Inflammatory macrophage treated with lipopolysaccharide for 1 hour (primary cell): ENCODE measurements around the gene CAMK2N1.
A peak's percentile ranks its signal among the peaks of the same experiment; 100 is the strongest.

ENCODE experiments used
- DNase-seq, 2 donors: peaks; one replicate each; pipeline ENCODE4 v3.0.0-alpha.2; 2020 to 2022

Gene CAMK2N1

DNA sequence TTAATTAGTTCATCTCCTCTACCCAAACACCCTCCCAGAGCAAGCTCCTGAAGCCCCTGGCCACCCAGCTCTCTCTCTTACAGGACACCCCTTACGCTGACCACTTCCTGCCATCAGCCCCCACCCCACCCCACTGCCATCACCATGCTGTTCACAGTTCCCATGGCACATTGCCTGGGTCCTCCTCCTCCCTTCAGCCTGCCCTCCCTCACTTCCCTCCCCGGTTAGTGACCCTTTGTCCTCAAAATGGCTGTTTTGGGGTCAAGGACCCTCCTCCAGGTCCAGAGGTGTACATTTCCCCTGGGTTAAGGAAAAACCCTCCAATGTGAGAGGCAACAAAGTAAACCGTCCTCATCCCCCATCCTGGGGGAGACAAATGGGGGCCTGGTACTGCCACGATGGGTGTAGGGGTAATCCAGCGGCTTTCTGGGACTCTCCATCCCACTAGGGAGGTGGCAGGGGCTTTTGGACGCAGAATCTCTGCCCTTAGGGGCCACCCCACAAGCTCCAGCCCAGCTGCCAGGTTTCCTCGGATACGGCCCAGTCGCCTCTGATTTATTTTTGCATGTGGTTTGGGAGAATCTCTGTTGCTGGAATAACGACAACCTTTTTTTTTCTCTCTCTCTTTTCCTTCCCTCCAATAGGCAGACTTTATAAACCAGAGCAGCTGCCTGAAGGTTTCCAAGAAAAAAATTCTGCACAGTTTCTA lies 8.5 kb downstream of the CAMK2N1 start:
- DNase-seq: no peak

DNA sequence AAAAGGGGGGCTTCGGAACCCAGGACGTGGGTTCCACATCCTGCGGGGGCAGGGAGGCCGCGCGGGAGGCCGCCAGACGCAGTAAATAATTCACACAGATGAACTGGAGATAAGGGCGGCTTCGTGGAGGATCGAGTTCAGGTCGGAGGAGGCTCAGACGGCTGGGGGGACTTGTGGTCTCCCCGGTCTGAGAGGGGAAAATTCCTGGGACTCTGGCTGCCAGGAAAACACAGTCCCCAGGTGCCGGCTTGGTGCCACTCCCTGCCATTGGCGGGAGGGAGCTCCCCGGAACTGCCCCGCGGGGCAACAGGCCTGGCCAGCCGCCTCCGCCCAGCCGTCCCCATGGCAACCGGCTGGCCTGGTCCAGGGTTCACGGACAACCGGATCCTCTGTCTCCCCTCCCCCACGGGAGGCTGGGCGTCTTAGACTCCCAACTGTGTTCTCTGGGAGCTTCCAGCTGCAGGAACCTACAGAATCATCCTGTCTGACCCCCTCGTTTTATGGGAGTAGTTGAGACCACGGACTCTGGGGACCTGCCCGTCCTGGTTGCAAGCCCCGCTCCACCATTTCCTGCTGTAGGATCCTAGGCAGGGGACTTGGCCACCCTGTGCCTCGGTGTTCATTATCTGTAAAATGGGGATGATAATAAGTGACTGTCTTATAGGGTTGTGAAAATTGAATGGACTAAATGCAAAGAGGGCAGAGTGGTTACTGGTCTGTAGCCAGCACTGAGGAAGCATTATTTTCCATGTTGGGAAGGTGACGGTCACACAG lies 9.6 kb downstream of the CAMK2N1 start:
- no peak for DNase-seq

DNA sequence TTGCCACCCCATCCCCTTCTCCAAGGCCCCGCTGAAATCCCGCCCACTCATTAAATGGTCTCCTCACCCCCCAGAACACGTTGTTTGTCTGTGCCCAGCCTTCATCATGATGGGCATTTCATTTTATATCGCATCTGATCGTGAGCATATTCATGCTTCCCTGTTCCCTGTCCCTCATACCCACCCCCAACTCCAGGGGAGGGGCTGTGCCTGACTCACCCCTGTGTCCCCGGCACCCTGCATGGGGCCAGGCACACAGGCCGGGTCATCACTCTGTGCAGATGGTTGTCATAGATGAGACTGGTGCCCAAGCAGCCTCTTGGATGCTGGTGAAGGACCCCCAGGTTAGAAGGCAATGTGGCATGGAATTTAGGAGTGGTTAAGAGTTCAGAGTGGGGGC lies 11.0 kb downstream of the CAMK2N1 start:
- DNase-seq: no peak

DNA sequence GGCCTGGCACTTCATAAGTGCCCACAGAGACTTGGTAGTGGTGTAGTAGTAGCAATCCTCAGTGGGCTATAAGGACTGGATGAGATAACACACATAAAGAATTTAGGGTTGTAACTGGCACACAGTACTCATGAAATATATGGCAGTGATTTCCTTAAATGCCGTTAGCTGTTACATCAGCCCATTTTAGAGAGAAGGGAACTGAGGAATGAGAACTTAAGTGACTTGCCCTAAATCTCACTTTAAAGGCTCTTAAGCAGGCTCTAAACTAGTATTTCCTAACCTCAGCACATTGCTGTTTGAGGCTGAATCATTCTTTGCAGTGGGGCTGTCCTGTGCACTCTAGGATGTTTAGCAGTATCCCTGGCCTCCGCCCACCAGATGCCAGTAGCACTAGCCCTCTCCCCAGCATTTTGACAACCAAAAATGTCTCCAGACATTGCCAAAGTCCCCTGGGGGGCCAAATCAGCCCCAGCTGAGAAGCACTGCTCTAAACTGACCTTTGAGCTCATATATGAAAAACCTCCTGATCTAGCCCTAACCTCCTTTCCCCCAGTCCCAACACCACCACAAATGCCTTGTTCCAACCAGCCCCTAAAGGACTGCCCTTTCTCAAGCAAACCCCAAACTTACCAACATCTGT lies 11.6 kb downstream of the CAMK2N1 start:
- no peak for DNase-seq

DNA sequence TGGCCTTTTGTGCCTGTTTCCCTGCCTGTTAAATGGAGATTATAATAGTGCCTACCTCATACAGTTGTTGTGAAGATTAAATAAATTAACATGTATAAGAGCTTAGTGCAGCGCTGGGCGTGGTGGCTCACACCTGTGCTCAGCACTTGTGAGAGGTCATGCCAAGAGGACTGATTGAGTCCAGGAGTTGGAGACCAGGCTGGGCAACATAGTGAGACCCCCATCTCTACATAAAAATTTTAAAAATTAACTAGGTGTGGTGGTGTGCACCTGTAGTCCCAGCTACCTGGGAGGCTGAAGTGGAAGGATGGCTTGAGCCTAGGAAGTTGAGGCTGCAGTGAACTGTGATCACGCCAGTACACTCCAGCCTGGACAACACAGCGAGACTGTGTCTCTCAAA lies 12.1 kb downstream of the CAMK2N1 start:
- no peak for DNase-seq

DNA sequence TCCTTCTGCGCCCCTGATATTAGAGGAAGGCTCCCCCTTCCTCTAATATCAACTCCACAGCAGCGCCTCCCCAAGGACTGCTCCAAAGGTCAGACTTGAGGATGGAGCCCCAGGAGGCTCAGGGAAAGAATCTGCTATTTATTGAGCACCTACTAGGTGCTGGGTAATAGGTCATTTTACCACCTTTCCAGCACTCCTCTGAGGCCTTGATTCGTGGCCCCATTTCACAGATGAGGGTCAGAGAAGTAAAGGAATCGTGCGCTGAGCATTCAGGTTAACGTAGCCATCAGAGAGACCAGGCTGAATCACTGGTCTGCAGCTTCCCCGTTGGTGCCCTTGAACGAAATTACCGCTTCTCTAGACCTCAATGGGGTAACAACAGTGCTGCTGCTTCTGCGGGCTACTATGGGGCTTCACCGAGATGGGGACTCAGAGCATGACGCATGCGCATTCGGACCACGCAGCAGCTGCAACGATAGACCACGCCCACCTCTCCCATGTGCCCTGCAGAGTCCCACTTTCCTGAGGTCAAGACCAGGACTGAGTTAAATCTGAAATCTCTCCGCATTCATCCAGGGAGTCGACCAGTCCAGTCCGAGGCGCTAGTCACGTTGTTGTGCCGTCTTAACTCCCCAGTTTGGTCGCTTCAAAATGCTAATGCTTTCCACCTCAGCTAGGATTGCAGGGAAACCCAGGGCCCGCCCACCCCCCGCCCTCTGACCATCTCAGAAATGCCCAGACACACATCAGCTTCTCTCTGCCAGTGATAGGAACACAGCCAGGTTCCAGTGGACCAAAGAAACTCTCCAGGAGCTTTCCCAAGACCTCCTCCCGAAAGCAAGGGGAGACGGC lies 12.9 kb downstream of the CAMK2N1 start:
- DNase-seq: peak; percentile 14 to 24

DNA sequence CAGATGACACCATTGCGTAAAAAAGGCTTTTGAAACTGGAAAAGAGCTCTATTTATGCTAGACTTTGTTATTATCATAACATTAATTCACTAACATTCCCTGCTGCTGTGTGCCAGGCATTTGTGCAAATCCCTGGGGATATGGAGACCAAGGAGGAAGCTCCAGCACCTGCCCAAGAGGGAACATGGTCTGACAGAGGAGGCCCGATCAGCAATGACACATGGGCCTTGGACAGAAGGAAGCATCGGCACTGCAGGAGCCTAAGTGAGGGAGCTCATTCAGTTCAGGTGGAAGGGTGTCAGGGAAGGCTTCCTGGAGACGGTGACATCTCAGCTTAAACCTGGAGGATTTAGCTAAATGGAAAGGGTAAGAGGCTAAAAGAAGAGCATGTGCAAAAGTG lies 13.9 kb downstream of the CAMK2N1 start:
- no peak for DNase-seq

DNA sequence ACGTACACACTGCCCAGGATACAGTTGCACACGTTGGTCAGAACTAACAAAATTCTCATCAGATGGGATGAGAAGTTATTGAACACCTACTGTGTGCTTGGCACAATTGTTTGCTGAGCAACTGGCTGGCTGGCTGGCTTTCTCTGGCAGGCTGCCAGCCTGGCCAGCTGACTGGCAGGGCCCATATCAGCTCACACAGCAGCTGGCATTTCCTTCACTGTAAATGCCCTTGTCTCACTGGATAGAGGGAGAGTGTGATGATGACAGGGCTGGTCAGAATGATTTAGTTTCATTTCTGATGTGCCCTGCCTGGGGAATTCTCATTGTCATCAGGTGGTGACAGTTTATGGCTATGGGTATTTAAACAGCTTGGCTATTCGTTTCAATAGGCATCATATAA lies 15.8 kb downstream of the CAMK2N1 start:
- no peak for DNase-seq

DNA sequence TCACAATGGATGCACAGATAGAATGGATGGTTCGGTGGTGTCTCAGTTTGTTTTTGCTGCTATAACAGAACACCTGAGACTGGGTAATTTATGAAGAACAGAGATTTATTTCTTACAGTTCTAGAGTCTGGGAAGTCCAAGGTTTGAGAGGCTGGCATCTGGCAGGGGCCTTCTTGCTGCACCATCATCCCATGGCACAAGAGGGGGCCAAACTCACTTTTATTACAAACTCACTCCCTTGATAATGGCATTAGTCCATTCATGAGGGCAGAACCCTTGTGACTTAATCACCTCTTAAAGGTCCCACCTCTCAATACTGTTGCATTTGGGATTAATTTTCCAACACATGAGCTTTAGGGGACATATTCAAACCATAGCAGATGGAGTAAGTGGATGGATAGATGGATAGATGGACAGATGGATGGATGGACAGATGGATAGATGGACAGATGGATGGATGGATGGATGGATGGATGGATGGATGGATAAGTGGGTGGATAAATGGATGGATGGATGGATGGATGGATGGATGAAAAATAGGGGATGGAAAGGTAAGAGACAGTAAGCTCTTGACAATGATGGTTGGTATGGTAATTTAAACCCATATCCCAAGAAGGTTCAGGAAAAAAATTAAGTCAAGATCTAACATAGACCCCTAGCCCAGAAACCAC lies 16.5 kb downstream of the CAMK2N1 start:
- no peak for DNase-seq

DNA sequence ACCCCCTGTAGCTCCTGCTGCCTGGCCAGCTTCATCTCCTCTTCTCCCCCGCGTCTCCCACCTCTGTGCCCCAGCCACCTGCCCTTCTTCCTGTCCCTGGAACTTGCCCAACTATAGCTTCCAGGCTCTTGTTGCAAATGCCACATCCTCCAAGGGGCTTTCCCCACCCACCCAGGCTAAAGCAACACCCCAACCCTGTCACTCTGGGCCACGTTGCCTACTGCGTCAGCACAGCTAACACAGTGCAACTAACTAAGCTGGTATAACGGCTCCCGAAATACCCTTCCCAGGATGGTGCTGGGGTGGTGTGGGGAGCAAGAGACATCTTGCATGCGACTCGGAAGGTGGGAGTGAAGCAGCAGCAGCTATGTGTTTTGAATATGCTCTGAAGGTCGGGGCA lies 19.7 kb downstream of the CAMK2N1 start:
- DNase-seq: peak in 1 of 2 donors; percentile 6

DNA sequence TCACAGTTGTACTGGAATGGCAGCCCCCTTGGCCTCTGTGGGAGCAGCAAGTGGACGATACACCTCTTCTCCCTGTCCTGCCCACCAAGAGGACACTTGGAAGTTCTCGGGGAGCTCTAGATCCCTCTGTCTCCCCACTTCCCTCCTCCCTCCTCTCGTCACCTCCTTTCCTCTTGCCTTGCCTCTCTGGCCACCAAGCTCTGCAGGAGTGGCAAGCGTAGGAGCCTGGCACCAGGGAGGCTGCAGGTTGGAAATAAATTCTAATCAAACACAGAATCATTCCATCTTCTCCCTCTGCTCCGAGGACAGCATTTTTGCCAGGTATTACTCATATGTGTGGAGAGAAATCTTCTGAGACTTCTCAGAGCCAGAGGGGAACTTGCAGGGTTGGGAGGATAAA lies 20.8 kb downstream of the CAMK2N1 start:
- DNase-seq: no peak

DNA sequence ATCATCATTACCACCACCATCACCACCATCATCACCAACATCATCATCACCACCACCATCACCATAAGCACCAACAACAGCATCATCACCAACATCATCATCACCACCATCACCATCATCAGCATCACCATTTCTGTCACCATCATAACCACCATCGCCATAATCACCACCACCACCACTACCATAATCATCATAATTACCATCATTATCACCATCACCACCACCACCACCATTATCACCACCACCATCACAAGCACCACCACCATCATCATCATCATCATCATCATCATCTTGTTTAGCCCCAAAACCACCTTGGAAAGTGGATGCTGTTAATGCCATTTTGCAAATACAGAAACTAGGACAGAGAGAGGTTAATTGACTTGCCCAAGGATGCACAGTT lies 22.5 kb downstream of the CAMK2N1 start:
- DNase-seq: no peak

DNA sequence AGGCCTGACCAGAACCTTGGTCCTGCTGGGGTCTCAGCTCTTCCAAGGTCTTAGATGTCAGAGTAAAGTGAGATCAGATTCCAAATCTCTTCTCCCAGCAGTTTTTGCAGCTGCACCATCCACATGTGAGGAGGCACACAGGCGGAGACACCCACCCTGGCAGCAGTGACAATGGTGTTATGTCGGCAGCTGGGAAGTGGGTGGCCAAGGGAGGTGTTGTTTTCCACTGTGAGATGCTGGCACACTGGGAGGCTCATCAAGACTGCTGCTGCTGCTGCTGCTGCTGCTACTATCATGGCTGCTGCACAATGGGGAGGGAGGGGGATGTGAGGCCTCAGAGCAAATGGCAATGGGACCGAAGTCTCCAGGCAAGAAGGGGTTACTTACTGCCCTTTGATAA lies 23.6 kb downstream of the CAMK2N1 start:
- no peak for DNase-seq

DNA sequence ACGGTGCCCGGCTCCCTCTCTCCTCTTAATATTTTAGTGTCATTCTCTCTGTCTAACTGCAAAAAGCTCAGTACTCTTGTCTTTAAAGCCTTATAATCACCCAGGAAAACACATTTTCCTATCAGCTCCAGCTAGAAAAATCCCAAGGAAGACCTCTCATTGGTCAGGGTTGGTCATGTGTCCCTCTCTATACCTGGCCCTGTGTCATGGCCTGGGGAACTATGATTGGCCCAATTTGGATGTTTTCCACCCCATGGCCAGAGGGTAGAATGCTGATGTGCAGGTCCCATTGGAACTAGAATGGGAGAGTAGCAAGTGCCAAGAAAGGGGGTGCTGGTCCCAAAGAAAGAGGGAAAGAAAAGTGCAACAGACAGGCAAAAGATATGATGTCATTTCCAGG lies 27.3 kb downstream of the CAMK2N1 start:
- DNase-seq: no peak

DNA sequence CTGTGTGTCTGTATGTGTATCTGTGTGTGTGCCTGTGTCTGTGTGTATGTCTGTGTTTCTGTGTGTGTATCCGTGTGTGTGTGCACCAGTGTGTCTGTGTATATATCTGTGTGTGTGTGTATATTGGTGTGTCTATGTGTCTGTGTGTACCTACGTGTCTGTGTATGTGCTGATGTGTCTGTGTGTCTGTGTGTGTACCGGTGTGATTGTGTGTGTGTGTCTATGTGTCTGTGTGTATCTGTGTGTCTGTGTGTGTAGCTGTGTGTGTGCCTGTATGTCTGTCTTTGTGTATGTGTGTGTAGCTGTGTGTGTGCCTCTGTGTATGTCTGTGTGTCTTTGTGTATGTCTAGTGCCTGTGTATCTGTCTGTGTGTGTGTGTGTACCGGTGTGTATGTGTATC lies 32.0 kb downstream of the CAMK2N1 start:
- DNase-seq: no peak

DNA sequence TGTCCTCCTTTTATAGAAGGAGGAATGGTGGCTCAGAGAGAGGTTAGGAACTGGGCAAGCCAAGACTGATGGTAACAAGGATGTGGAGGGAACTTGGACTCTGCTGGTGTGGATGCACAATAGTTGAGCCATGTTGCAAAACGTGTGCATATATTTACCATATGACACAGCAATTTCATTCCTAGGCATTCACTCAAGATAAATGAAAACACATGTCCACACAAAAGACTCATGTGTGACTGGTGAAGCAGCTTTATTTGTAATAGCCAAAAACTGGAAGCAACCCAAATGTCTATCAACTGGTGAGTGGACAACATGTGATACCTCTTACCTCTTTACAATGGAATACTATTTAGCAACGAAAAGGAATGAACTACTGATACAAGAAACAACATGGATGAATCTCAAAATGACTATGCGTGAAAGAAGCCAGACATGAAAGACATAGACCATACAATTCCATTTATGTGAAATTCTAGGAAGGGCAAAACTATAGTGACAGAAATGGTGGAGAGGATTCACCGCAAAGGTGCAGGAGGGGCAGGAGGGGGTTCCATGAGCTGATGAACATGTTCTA lies 36.2 kb downstream of the CAMK2N1 start:
- no peak for DNase-seq

DNA sequence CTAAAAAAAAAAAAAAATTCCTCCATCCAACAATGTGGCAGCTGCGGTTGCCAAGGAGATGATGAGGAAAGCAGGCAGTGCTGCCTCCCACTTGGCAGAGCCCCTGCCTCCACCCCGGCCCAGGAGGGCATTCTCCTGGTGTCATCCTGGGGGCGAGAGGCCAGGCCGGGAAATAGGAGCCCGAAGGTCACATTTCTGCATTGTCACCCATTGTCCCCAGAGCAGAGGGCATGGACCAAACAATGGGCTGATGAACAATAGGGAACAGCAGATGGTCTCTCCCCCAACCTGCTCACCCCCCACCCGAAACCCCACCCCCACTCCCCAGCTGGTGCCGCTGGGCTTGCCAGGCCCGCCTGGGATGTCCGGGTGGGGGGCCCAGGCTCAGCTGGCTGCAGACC lies 37.3 kb downstream of the CAMK2N1 start:
- no peak for DNase-seq

DNA sequence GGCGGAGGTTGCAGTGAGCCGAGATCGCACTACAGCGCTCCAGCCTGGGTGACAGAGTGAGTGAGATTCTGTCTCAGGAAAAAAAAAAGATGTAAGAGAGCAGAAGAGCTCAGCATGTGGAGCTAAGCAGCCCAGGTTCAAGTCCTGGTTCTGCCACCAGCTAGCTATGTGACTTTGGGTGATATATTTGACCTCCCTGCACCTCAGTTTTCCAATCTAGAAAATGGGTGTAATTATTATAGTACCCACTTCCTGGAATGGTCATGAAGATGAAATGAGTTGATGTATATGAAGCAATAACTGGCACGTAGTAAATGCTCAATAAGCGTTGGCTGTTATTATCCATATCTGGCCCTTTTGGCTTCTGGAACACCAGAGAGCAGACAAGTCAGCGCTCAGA lies 38.2 kb downstream of the CAMK2N1 start:
- DNase-seq: no peak

DNA sequence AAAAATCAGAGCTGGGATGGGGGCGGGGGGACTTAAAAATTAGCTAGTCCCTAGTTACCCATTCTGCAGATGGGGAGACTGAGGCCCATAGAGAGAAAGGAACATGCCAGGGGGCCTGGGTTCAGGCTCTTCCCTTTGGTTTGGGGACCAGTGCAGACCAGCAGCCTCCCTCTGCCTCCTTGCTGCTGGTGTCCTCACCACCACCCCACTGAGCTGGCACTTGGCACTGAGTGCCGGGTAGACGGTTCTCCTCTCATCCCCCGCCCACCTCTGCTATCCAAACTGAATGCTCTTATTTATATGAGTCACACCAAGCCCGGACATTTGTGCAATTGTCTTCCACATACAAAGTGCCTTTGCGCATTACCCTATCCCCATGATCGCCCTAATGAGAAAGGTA lies 39.2 kb downstream of the CAMK2N1 start:
- no peak for DNase-seq

DNA sequence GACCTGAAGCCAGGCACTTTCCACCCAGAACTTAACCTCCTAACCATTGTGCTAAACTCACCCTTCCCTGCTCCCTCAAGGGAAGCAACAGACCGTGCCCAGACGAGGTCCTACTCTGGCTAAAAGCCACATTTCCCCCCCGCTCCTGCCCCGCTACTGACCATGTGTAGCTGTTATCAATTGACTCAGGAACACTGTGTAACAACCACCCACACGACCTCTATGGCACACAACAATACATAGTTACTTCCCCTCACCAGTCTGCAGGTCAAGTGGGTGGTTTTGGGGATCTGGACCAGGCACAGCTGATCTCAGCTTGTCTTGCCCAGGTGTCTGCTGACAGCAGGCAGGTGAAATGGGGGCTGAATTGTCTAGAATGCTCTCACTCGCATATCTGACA lies 40.1 kb downstream of the CAMK2N1 start:
- DNase-seq: no peak

DNA sequence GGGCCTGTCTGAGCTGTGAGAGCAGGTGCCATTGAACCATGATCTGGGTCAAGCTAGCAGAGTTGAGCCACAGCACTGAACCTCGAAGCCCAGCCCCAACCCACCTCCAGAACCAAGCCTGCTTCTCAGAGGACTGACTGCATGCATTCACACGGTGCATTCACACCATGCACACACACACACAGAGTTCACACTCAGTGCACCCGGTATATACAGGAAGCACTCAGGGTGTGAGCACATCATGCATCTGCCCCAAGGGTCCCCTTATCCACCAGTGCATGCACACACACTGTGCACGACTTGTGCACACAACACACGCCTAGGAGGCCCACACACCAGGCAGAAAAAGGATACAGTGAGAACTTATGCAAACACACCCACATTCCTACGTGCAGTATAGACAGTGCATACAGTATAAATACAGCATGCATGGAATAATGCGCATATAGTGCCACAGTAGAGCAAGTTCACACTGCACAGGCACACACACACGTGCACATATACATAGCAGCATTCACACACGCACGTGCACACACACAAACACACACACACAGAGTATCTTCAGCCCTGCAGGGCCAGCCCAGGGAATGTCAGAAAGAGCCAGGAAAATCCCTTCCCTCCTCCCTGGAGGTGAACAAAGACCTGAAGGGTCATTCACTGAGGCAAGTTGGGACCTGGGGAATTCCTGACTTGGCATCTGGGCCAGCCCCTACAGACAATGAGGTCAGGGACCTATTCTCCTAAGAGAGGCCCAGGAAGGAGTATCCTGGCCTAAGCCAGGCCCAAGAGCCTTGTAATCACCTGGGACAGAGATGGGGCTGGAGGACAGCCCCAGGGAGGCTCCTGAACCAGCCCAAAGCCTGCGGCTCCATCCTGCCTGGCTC lies 42.1 kb downstream of the CAMK2N1 start:
- no peak for DNase-seq
